Duodenal mucosa (tissue), 2 donors: ENCODE measurements around the gene GFAP.
A peak's percentile ranks its signal among the peaks of the same experiment; 100 is the strongest.

Experiments used
- H3K27ac ChIP-seq: one replicate; pipeline ENCODE4 v1.7.0; 2013; ENCODE audit warnings: low read depth, low read length
- H3K27me3 ChIP-seq, 2 donors: one replicate each; pipeline ENCODE4 v1.7.0; 2013; ENCODE audit warnings: low read length in 2 of 2, control low read depth in 1 of 2; ENCODE audit not compliant: insufficient read depth in 2 of 2, control insufficient read depth in 1 of 2
- H3K36me3 ChIP-seq, 2 donors: one replicate each; pipeline ENCODE4 v1.7.0; 2013; ENCODE audit warnings: low read length in 2 of 2, control low read depth in 1 of 2; ENCODE audit not compliant: insufficient read depth in 2 of 2, control insufficient read depth in 1 of 2
- H3K4me1 ChIP-seq, 2 donors: one replicate each; pipeline ENCODE4 v1.7.0; 2013; ENCODE audit warnings: low read length in 2 of 2, control low read depth in 1 of 2; ENCODE audit not compliant: insufficient read depth in 2 of 2, control insufficient read depth in 1 of 2
- H3K4me3 ChIP-seq, 2 donors: one replicate each; pipeline ENCODE4 v1.7.0; 2013; ENCODE audit warnings: low read length in 2 of 2, low read depth in 1 of 2
- H3K9ac ChIP-seq, 2 donors: one replicate each; pipeline ENCODE4 v1.7.0; 2013; ENCODE audit warnings: low read length in 2 of 2, low read depth in 1 of 2
- H3K9me3 ChIP-seq, 2 donors: one replicate each; pipeline ENCODE4 v1.7.0; 2013; ENCODE audit warnings: low read length in 2 of 2, control low read depth in 1 of 2; ENCODE audit not compliant: control insufficient read depth in 1 of 2

GFAP gene

GRCh38 chr17:44914698-44915271 is 515 bp downstream of the GFAP start:
- Histone ChIP-seq H3K4me3 (no peak overlapping the region), H3K9ac (no peak overlapping the region), H3K4me1 (peaks cover 4 to 9% of the 10 kb centered on the region in 2 donors), H3K27me3 (peaks cover 0 to 25% of the 10 kb centered on the region in 2 donors), H3K27ac (no peak overlapping the region), H3K36me3 (no peaks in the 10 kb centered on the region), H3K9me3 (no peaks in the 10 kb centered on the region)

- H3K9me3 ChIP-seq = no peaks in the 10 kb centered on the region
- no peak overlapping the region for H3K4me3 ChIP-seq
- H3K27me3 ChIP-seq = peaks cover 0 to 25% of the 10 kb centered on the region in 2 donors
- no peak overlapping the region for H3K9ac ChIP-seq
- no peak overlapping the region for H3K27ac ChIP-seq
- no peaks in the 10 kb centered on the region for H3K36me3 ChIP-seq
- H3K4me1 ChIP-seq = peaks cover 4 to 9% of the 10 kb centered on the region in 2 donors
Observed at GRCh38 chr17:44914148-44914547, 1.2 kb downstream of the GFAP start.

GRCh38 chr17:44913676-44914075 is 1.6 kb downstream of the GFAP start:
- no peak overlapping the region for H3K27ac ChIP-seq
- no peak overlapping the region for H3K9ac ChIP-seq
- no peaks in the 10 kb centered on the region for H3K9me3 ChIP-seq
- H3K4me3 ChIP-seq = no peak overlapping the region
- peaks cover 0 to 25% of the 10 kb centered on the region in 2 donors for H3K27me3 ChIP-seq
- H3K36me3 ChIP-seq = no peaks in the 10 kb centered on the region
- H3K4me1 ChIP-seq = peaks cover 4 to 9% of the 10 kb centered on the region in 2 donors

- Histone ChIP-seq H3K9ac (no peak overlapping the region), H3K4me3 (no peak overlapping the region), H3K36me3 (no peaks in the 10 kb centered on the region), H3K27me3 (peaks cover 0 to 25% of the 10 kb centered on the region in 2 donors), H3K27ac (no peak overlapping the region), H3K4me1 (peaks cover 4 to 9% of the 10 kb centered on the region in 2 donors), H3K9me3 (no peaks in the 10 kb centered on the region)
Observed at GRCh38 chr17:44912763-44913544, 2.3 kb downstream of the GFAP start.

GRCh38 chr17:44911133-44912001 is 3.9 kb downstream of the GFAP start:
- H3K36me3 ChIP-seq = no peaks in the 10 kb centered on the region
- H3K9me3 ChIP-seq = no peaks in the 10 kb centered on the region
- peak overlapping the region; percentile 41 to 57 for H3K4me3 ChIP-seq
- H3K27ac ChIP-seq = no peak overlapping the region
- H3K4me1 ChIP-seq = peaks cover 8 to 13% of the 10 kb centered on the region in 2 donors
- peaks cover 0 to 25% of the 10 kb centered on the region in 2 donors for H3K27me3 ChIP-seq
- no peak overlapping the region for H3K9ac ChIP-seq

- H3K27me3 ChIP-seq = peaks cover 0 to 25% of the 10 kb centered on the region in 2 donors
- no peaks in the 10 kb centered on the region for H3K36me3 ChIP-seq
- no peak overlapping the region for H3K4me3 ChIP-seq
- no peak overlapping the region for H3K9ac ChIP-seq
- H3K4me1 ChIP-seq = peaks cover 17 to 22% of the 10 kb centered on the region in 2 donors
- no peaks in the 10 kb centered on the region for H3K9me3 ChIP-seq
- no peak overlapping the region for H3K27ac ChIP-seq
Observed at GRCh38 chr17:44910231-44911106, 4.8 kb downstream of the GFAP start.

- Histone ChIP-seq H3K9ac (no peak overlapping the region), H3K27ac (no peak overlapping the region)
Observed at GRCh38 chr17:44909681-44910144, 5.6 kb downstream of the GFAP start.

GRCh38 chr17:44908761-44909326 is 6.5 kb downstream of the GFAP start:
- Histone ChIP-seq H3K27me3 (peaks cover 0 to 20% of the 10 kb centered on the region in 2 donors), H3K4me3 (no peak overlapping the region), H3K36me3 (no peaks in the 10 kb centered on the region), H3K4me1 (peaks cover 25 to 31% of the 10 kb centered on the region in 2 donors), H3K9ac (no peak overlapping the region), H3K27ac (no peak overlapping the region), H3K9me3 (no peaks in the 10 kb centered on the region)

More at GRCh38 chr17:44909681-44910144, 5.6 kb downstream of the GFAP start:
- Histone ChIP-seq H3K36me3 (no peaks in the 10 kb centered on the region), H3K4me3 (no peak overlapping the region), H3K9me3 (no peaks in the 10 kb centered on the region), H3K4me1 (peaks cover 24 to 29% of the 10 kb centered on the region in 2 donors), H3K27me3 (peaks cover 0 to 25% of the 10 kb centered on the region in 2 donors)
